Right atrium auricular region (tissue), 2 donors: ENCODE data around the gene COLQ. TPM values are rescaled to one million over a fixed set of nuclear protein-coding genes. Genes with fewer than 3 reads are reported as not detected.
A peak's percentile ranks its signal among the peaks of the same experiment; 100 is the strongest.

Source experiments
- DNase-seq: peaks from one replicate; pipeline ENCODE4 v3.0.0-alpha.2; 2019; ENCODE audit warnings: low spot score
- H3K27ac ChIP-seq, 2 donors: fragments of 200-600 bp; sonication (generic); 1 replicate in 1 of 2; 2 replicates in 1 of 2; pipeline ENCODE4 v1.5.1; 2016 to 2019
- H3K27me3 ChIP-seq, 2 donors: fragments of 200-600 bp; sonication (generic); one replicate each; pipeline versions ENCODE4 v1.5.1 to v1.6.0; 2017 to 2019
- H3K36me3 ChIP-seq: fragments of 200-600 bp; sonication (generic); one replicate; pipeline ENCODE4 v1.5.1; 2016
- H3K4me1 ChIP-seq, 2 donors: fragments of 200-600 bp; sonication (generic); one replicate each; pipeline versions ENCODE4 v1.5.1 to v1.6.0; 2017 to 2019
- H3K4me3 ChIP-seq, 2 donors: fragments of 200-600 bp; sonication (generic); 1 replicate in 1 of 2; 2 replicates in 1 of 2; pipeline ENCODE4 v1.5.1; 2017 to 2019; ENCODE audit warnings: mild to moderate bottlenecking in 1 of 2, moderate library complexity in 1 of 2
- H3K9me3 ChIP-seq, 2 donors: fragments of 200-600 bp; sonication (generic); one replicate each; pipeline ENCODE4 v1.5.1; 2019
- CTCF ChIP-seq, 2 donors: fragments of 200-600 bp; sonication (generic); IDR thresholded peaks; one replicate each; pipeline ENCODE4 v1.5.1; 2019; ENCODE audit warnings: antibody characterized with exemption in 2 of 2
- total RNA-seq, 2 donors: library from RNA; depleted of rRNA; stranded (reverse); fragments of >200 nt; gene quantifications; one replicate each; pipeline ENCODE4 v1.1.0, GENCODE V29; 2016

The COLQ gene
- total RNA-seq, 2 donors from 2014 or later: 24.3 to 38.3 TPM

GRCh38 chr3:15496341-15496664 is 25.2 kb downstream of the COLQ start:
- Histone ChIP-seq H3K9me3 (no peaks in the 10 kb centered on the region), H3K36me3 (no peaks in the 10 kb centered on the region), H3K4me3 (no peak overlapping the region), H3K27ac (peak overlapping the region; percentile 74 to 80), H3K4me1 (peaks cover 0 to 46% of the 10 kb centered on the region in 2 donors), H3K27me3 (no peaks in the 10 kb centered on the region)
- DNase-seq: no peak
- no peak for TF ChIP-seq CTCF (IDR thresholded peaks at IDR 0.05)

GRCh38 chr3:15495461-15496340 is 25.8 kb downstream of the COLQ start:
- no peak for DNase-seq
- H3K4me3 ChIP-seq: no peak overlapping the region
- H3K4me1 ChIP-seq: peaks cover 0 to 42% of the 10 kb centered on the region in 2 donors
- no peaks in the 10 kb centered on the region for H3K9me3 ChIP-seq
- H3K27ac ChIP-seq: peak overlapping the region; percentile 74 to 80
- no peak for TF ChIP-seq CTCF (IDR thresholded peaks at IDR 0.05)
- H3K27me3 ChIP-seq: no peaks in the 10 kb centered on the region
- H3K36me3 ChIP-seq: no peaks in the 10 kb centered on the region

- no peak overlapping the region for H3K27ac ChIP-seq
- H3K9me3 ChIP-seq: no peaks in the 10 kb centered on the region
- TF ChIP-seq CTCF (IDR thresholded peaks at IDR 0.05): no peak
- H3K27me3 ChIP-seq: no peaks in the 10 kb centered on the region
- H3K4me3 ChIP-seq: no peak overlapping the region
- no peaks in the 10 kb centered on the region for H3K36me3 ChIP-seq
- no peak for DNase-seq
- peaks cover 0 to 26% of the 10 kb centered on the region in 2 donors for H3K4me1 ChIP-seq
Observed at GRCh38 chr3:15493436-15493835, 28.1 kb downstream of the COLQ start.

- Histone ChIP-seq H3K4me3 (no peak overlapping the region), H3K36me3 (no peaks in the 10 kb centered on the region), H3K4me1 (peaks cover 0 to 26% of the 10 kb centered on the region in 2 donors), H3K27ac (no peak overlapping the region), H3K9me3 (no peaks in the 10 kb centered on the region), H3K27me3 (no peaks in the 10 kb centered on the region)
- no peak for TF ChIP-seq CTCF (IDR thresholded peaks at IDR 0.05)
- DNase-seq: no peak
Observed at GRCh38 chr3:15492847-15493360, 28.6 kb downstream of the COLQ start.

GRCh38 chr3:15491143-15491542 is 30.4 kb downstream of the COLQ start:
- no peak for TF ChIP-seq CTCF (IDR thresholded peaks at IDR 0.05)
- H3K4me1 ChIP-seq: peaks cover 0 to 22% of the 10 kb centered on the region in 2 donors
- H3K4me3 ChIP-seq: no peak overlapping the region
- H3K27me3 ChIP-seq: no peaks in the 10 kb centered on the region
- no peak for DNase-seq
- H3K27ac ChIP-seq: no peak overlapping the region
- peaks cover 7% of the 10 kb centered on the region for H3K36me3 ChIP-seq
- no peaks in the 10 kb centered on the region for H3K9me3 ChIP-seq
